ENCODE data around the gene FAM200C.

GRCh38 chr5:160399402-160400353 is at the start of gene FAM200C:
- peak in 1 of 3 donors; percentile 74 for TF ChIP-seq POLR2A (IDR thresholded peaks at IDR 0.05)
- TF ChIP-seq CTCF (IDR thresholded peaks at IDR 0.05 in 8 of 11, conservative IDR thresholded peaks at IDR 0.05 in 3 of 11), result no peak
- TF ChIP-seq POLR2AphosphoS5 (IDR thresholded peaks at IDR 0.05), result peak; percentile 91 to 95 (median 93)

Data from spleen (tissue), 7 donors.